K562 (cell line): ENCODE measurements around the gene WNT6.

Experiments
- CTCF ChIP-seq, 3 experiments: IDR thresholded peaks in 2 of 3; conservative IDR thresholded peaks in 1 of 3; 2 replicates each; pipeline ENCODE4 v1.5.1; 2011 to 2012; ENCODE audit warnings: low read length in 3 of 3, mild to moderate bottlenecking in 3 of 3, control low read depth in 2 of 3, improper control_type of control experiment in 1 of 3, inconsistent platforms in 1 of 3, low read depth in 1 of 3, mixed read lengths in 1 of 3, moderate library complexity in 1 of 3; ENCODE audit not compliant: insufficient read depth in 2 of 3
- EZH2 ChIP-seq: IDR thresholded peaks from 2 replicates; pipeline ENCODE4 v1.6.1; 2012; ENCODE audit warnings: low read depth, mild to moderate bottlenecking, inconsistent platforms, low read length, borderline replicate concordance
- HEY1 ChIP-seq: fragments of 250-450 bp; sonication (Bioruptor Pico); IDR thresholded peaks from 2 replicates; pipeline ENCODE4 v1.5.0; 2020; ENCODE audit warnings: mild to moderate bottlenecking, moderate library complexity, borderline replicate concordance
- HNRNPUL1 ChIP-seq: fragments of 200-400 bp; formaldehyde crosslinking; IDR thresholded peaks from 2 replicates; pipeline ENCODE4 v1.6.1; 2017; ENCODE audit warnings: low read length
- MEF2A ChIP-seq: IDR thresholded peaks from 2 replicates; pipeline ENCODE4 v1.6.1; 2011; ENCODE audit warnings: low read depth, mild to moderate bottlenecking, low read length, moderate library complexity; ENCODE audit not compliant: control insufficient read depth
- MEIS2 ChIP-seq: fragments of 450-650 bp; IDR thresholded peaks from 2 replicates; pipeline ENCODE4 v1.6.1; 2014; ENCODE audit warnings: mild to moderate bottlenecking; ENCODE audit not compliant: partially characterized antibody
- MYC ChIP-seq, 2 experiments: fragments of 250-450 bp in 1 of 2; sonication (Bioruptor Pico) in 1 of 2; IDR thresholded peaks; 2 replicates each; pipeline versions ENCODE4 v1.5.1 to v1.6.1; 2012 to 2021; ENCODE audit warnings: low read depth in 2 of 2, borderline replicate concordance in 1 of 2, improper control_type of control experiment in 1 of 2, low read length in 1 of 2, mild to moderate bottlenecking in 1 of 2, moderate library complexity in 1 of 2
- SIN3A ChIP-seq, 2 experiments: fragments of 150-350 bp in 1 of 2; IDR thresholded peaks; 2 replicates each; pipeline ENCODE4 v1.6.1; 2011 to 2016; ENCODE audit warnings: borderline replicate concordance in 2 of 2, low read depth in 2 of 2, low read length in 2 of 2, mild to moderate bottlenecking in 2 of 2, moderate library complexity in 2 of 2; ENCODE audit not compliant: control insufficient read depth in 1 of 2
- ZNF436 ChIP-seq: fragments of 250-450, 450-650 bp; sonication (Bioruptor Pico); formaldehyde crosslinking; IDR thresholded peaks from 2 replicates; pipeline ENCODE4 v1.7.0; 2020; ENCODE audit warnings: mild to moderate bottlenecking

- no peak for TF ChIP-seq MEIS2
- no peak for TF ChIP-seq MEF2A
- TF ChIP-seq HNRNPUL1, result no peak
- no peak for TF ChIP-seq HEY1 (CRISPR knock-in tag)
- no peak for TF ChIP-seq SIN3A (IDR thresholded peaks at IDR 0.05; ENCODE audit: borderline replicate concordance in 2 of 2, control insufficient read depth in 1 of 2, low read depth in 2 of 2, low read length in 2 of 2)
- TF ChIP-seq ZNF436, result no peak
- no peak for TF ChIP-seq CTCF (IDR thresholded peaks at IDR 0.05 in 2 of 3, conservative IDR thresholded peaks at IDR 0.05 in 1 of 3; ENCODE audit: insufficient read depth in 2 of 3, low read depth in 1 of 3, low read length in 3 of 3)
- TF ChIP-seq EZH2, result no peak
- no peak for TF ChIP-seq MYC (IDR thresholded peaks at IDR 0.05; ENCODE audit: low read depth, low read length)
- TF ChIP-seq MYC (CRISPR knock-in tag; IDR thresholded peaks at IDR 0.05; ENCODE audit: borderline replicate concordance, low read depth), result no peak
Observed at GRCh38 chr2:218859988-218860831, 605 bp downstream of the WNT6 start.
